Breast epithelium (tissue), 3 donors: ENCODE data around the gene C6orf15.

ENCODE experiments used
- CTCF ChIP-seq, 3 donors: fragments of 450-650 bp; IDR thresholded peaks; one replicate each; pipeline ENCODE4 v1.5.1; 2016 to 2017; ENCODE audit warnings: antibody characterized with exemption in 3 of 3, mild to moderate bottlenecking in 3 of 3, moderate library complexity in 3 of 3
- POLR2A ChIP-seq: fragments of 450-650 bp; IDR thresholded peaks from one replicate; pipeline ENCODE4 v1.6.1; 2016; ENCODE audit warnings: antibody characterized with exemption, mild to moderate bottlenecking, moderate library complexity
- POLR2AphosphoS5 ChIP-seq, 3 donors: sonication (generic); formaldehyde crosslinking; IDR thresholded peaks; one replicate each; pipeline ENCODE4 v1.6.1; 2017; ENCODE audit warnings: antibody characterized with exemption in 3 of 3

DNA sequence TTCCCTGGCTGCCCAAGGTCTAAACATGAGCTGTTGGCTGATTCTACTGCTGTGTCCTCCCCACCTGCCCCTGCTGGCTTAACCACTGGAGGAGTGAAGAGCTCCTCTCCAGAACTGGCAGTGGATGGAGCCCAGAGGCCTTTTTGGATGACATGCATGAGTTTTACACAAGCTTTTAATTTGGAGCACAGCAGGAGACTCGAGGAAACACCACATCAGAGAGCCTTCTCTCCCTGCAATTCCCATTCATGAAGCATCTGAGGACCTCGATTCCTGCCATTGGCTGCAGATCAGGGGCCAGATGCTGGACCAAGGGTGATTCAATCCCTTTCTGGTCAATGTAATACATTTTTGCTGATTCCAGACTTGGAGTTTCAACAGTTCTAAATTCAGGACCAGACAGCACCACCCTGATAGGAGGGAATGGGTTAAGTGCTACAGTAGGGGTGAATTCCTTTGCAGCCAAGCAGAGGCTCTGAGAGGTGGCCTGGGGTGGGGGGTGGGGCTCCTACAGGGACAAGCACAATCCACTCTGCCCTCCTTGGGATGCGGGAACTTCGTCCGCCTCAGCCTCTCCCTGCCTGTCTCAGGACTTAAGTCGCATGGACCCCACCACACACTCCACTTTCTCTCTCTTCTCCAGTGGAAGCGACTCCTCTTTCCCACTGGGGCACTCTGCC lies 1.6 kb upstream of the C6orf15 start:
- TF ChIP-seq POLR2AphosphoS5 (IDR thresholded peaks at IDR 0.05) = no peak
- no peak for TF ChIP-seq POLR2A
- no peak for TF ChIP-seq CTCF (IDR thresholded peaks at IDR 0.05)
